ENCODE results near the gene GAL3ST2. TPM values are rescaled to one million over a fixed set of nuclear protein-coding genes. Genes with fewer than 3 reads are reported as not detected.
"Not testable (repeated sequence)": the region's sequence is repeated elsewhere in the genome, so short reads cannot be mapped to it uniquely, and the experiment has no call there.

Gene GAL3ST2
- total and polyA plus RNA-seq, 12 donors: 0.16 to 1.8 (median 0.61) TPM; not detected in 4

DNA sequence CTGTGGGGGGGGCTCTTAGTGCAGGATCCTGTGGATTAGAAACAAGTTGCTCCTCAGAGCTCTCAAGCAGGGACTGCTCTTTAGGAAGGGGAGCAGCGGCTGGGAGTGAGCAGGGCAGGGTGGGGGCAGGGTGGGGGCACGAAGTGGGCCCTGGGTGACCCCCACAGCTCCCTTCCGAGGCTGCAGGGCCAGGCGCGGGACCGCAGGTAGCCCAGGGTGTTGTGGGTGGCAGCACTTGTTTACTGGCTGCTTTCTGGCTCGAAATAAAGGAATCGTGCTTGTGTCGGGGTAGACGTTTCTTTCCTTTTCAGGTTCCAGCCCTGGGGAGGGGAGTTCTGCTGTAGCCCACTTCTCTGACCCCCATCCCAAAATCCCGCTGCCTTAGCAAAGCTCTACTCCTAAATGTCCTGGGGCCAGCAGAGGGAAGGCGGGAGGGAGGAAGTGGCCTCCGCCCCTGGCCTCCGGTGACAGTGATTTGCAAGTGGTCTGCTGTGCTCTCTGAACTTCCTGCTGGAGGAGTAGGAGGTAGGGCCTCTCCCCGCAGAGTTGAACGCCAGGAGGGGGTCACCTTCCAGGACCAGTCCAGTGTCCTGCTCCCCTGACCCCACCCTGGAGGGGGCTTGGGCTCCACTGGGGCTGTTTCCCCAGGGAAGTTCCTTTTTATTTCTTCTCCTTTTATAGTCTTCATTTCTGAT, 40.7 kb downstream of the GAL3ST2 start:
- H3K4me3 ChIP-seq: no peak overlapping the region

GRCh38 chr2:241817821-241818215, 41.2 kb downstream of the GAL3ST2 start:
- H3K4me3 ChIP-seq; H3K27ac ChIP-seq; DNase-seq; H3K27me3 ChIP-seq; H3K9me3 ChIP-seq (replicated peaks in 1 of 3); intact Hi-C loops (cut with DNase I); H3K4me1 ChIP-seq (replicated peaks in 1 of 2); H3K36me3 ChIP-seq (replicated peaks in 1 of 2): not testable (repeated sequence)
- WGBS, 4 donors: 75 to 82% (median 76%) methylated on average over 9 to 10 of the region's 10 CpGs

More for the DNA sequence above, 40.7 kb downstream of the GAL3ST2 start:
- Histone ChIP-seq H3K9me3 (replicated peaks in 1 of 3) (no peaks in the 10 kb centered on the region), H3K36me3 (replicated peaks in 1 of 2) (no peaks in the 10 kb centered on the region), H3K4me1 (replicated peaks in 1 of 2) (no peaks in the 10 kb centered on the region), H3K27me3 (no peaks in the 10 kb centered on the region), H3K27ac (no peak overlapping the region)
- no peak for TF ChIP-seq CTCF (IDR thresholded peaks at IDR 0.05)
- no peak for TF ChIP-seq POLR2A (IDR thresholded peaks at IDR 0.05)
- DNase-seq: peak in 2 of 7 donors; percentile 23 to 34
- intact Hi-C loops (cut with DNase I): no loop called here
- 51 to 58% (median 54%) methylated on average over 10 to 16 of the region's 16 CpGs for WGBS, 4 donors

- Histone ChIP-seq H3K27ac (no peak overlapping the region), H3K4me1 (replicated peaks in 1 of 2) (no peaks in the 10 kb centered on the region), H3K9me3 (replicated peaks in 1 of 3) (no peaks in the 10 kb centered on the region), H3K36me3 (replicated peaks in 1 of 2) (no peaks in the 10 kb centered on the region), H3K4me3 (no peak overlapping the region), H3K27me3 (no peaks in the 10 kb centered on the region)
- WGBS, 4 donors: 50 to 80% (median 70%) methylated on average over 9 to 25 of the region's 25 CpGs
- TF ChIP-seq POLR2A (IDR thresholded peaks at IDR 0.05): no peak
- TF ChIP-seq CTCF (IDR thresholded peaks at IDR 0.05): no peak
- DNase-seq: peak in 1 of 7 donors; percentile 10
- intact Hi-C loops (cut with DNase I): no loop called here
These were observed 41.8 kb downstream of the GAL3ST2 start for GRCh38 chr2:241818229-241818942.

DNA sequence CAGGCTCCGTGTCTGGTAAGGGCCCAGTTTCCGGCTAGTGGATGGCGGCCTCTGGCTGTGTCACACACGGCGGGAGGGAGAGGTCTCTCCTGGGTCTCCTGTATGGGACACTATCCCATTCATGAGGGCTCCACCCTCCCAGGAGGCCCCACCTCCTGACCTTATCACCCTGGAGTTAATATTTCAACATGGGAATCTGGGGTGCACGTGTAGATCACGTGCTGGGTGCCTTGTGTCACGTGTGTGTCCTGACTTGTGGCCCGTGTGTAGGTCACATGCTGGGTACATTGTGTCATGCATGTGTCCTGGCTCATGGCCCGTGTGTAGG, 42.3 kb downstream of the GAL3ST2 start:
- Histone ChIP-seq H3K36me3 (replicated peaks in 1 of 2) (no peaks in the 10 kb centered on the region), H3K9me3 (replicated peaks in 1 of 3) (no peaks in the 10 kb centered on the region), H3K4me3 (no peak overlapping the region), H3K27ac (no peak overlapping the region), H3K27me3 (no peaks in the 10 kb centered on the region), H3K4me1 (replicated peaks in 1 of 2) (no peaks in the 10 kb centered on the region)
- intact Hi-C loops (cut with DNase I): no loop called here
- DNase-seq: peak in 2 of 7 donors; percentile 17 to 47
- TF ChIP-seq POLR2A (IDR thresholded peaks at IDR 0.05): no peak
- 53 to 73% (median 67%) methylated on average over 8 to 10 of the region's 10 CpGs for WGBS, 4 donors

DNA sequence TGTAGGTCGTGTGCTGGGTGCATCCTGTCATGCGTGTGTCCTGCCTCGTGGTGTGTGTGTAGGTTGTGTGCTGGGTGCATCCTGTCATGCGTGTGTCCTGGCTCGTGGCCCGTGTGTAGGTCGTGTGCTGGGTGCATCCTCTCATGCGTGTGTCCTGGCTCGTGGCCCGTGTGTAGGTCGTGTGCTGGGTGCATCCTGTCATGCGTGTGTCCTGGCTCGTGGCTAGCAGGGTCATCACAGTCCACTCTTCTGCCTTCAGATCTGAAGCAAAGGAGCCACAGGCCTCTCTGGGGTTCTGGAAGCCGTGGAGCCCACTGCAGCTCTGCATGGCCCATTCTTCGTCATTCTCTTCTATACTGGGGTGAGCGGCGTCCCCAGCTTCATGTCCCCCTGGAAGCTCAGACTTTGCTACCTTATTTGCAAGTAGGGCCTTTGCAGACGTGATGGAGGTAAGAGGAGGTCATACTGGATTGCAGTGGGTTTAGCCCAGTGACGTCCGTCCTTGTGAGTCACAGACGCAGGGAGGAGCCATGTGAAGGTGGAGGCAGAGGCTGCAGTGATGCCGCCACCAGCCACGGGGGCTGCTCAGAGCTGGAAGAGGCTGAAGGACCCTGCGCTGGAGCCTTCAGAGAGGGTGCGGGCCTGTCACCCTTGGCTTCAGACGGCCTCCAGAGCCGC, 43.5 kb downstream of the GAL3ST2 start:
- peak in 3 of 7 donors; percentile 15 to 41 (median 19) for DNase-seq
- WGBS, 4 donors: 75 to 82% (median 78%) methylated on average over 10 to 27 of the region's 27 CpGs
- H3K27ac ChIP-seq; H3K27me3 ChIP-seq; H3K9me3 ChIP-seq (replicated peaks in 1 of 3); H3K36me3 ChIP-seq (replicated peaks in 1 of 2); intact Hi-C loops (cut with DNase I); H3K4me1 ChIP-seq (replicated peaks in 1 of 2); H3K4me3 ChIP-seq: not testable (repeated sequence)

Measured in adrenal gland (tissue), 12 donors.